ENCODE results near the gene FANCE.

- TF ChIP-seq, protein P1, sequence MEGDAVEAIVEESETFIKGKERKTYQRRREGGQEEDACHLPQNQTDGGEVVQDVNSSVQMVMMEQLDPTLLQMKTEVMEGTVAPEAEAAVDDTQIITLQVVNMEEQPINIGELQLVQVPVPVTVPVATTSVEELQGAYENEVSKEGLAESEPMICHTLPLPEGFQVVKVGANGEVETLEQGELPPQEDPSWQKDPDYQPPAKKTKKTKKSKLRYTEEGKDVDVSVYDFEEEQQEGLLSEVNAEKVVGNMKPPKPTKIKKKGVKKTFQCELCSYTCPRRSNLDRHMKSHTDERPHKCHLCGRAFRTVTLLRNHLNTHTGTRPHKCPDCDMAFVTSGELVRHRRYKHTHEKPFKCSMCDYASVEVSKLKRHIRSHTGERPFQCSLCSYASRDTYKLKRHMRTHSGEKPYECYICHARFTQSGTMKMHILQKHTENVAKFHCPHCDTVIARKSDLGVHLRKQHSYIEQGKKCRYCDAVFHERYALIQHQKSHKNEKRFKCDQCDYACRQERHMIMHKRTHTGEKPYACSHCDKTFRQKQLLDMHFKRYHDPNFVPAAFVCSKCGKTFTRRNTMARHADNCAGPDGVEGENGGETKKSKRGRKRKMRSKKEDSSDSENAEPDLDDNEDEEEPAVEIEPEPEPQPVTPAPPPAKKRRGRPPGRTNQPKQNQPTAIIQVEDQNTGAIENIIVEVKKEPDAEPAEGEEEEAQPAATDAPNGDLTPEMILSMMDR (IDR thresholded peaks at IDR 0.05) = no peak
- TF ChIP-seq ZFX (IDR thresholded peaks at IDR 0.05; ENCODE audit: borderline replicate concordance) = no peak
Measured at GRCh38 chr6:35506536-35506935, 54.4 kb downstream of the FANCE start.

Measured in 22Rv1 (cell line).